Testis (tissue), 3 donors: ENCODE data around the gene RIMBP2. TPM values are rescaled to one million over a fixed set of nuclear protein-coding genes. Genes with fewer than 3 reads are reported as not detected.

Experiments used
- DNase-seq: peaks from one replicate; pipeline ENCODE4 v3.0.0-alpha.2; 2019
- H3K27ac ChIP-seq, 2 donors: fragments of 200-600 bp; sonication (generic); one replicate each; pipeline ENCODE4 v1.5.1; 2019
- H3K27me3 ChIP-seq: fragments of 200-600 bp; sonication (generic); one replicate; pipeline ENCODE4 v1.5.1; 2019
- H3K36me3 ChIP-seq: fragments of 200-600 bp; sonication (generic); one replicate; pipeline ENCODE4 v1.5.1; 2017; ENCODE audit warnings: low read depth; ENCODE audit errors: missing control alignments
- H3K4me1 ChIP-seq: fragments of 200-600 bp; sonication (generic); one replicate; pipeline ENCODE4 v1.5.1; 2019
- H3K4me3 ChIP-seq, 2 donors: fragments of 200-600 bp; sonication (generic); one replicate each; pipeline ENCODE4 v1.5.1; 2017 to 2019
- H3K9me3 ChIP-seq: fragments of 200-600 bp; sonication (generic); one replicate; pipeline ENCODE4 v1.5.1; 2017
- POLR2A ChIP-seq: fragments of 450-650 bp; IDR thresholded peaks from one replicate; pipeline ENCODE4 v1.6.1; 2017; ENCODE audit warnings: antibody characterized with exemption, mild to moderate bottlenecking, moderate library complexity
- WGBS, 2 donors: methylation state at CpG; one replicate each; pipeline ENCODE4 v1.1.5; 2018; 5-methylcytosine and 5-hydroxymethylcytosine counted together
- intact Hi-C: fragments of 100-400 bp; cut with DNase I; formaldehyde crosslinking; loops from one replicate; pipeline ENCODE4 v1.15.1; 2023; ENCODE audit warnings: low total_unique reads
- polyA plus RNA-seq: library from polyadenylated mRNA; stranded (reverse); fragments of 350-450 nt; fragmentation: Illumina TruSeq; extraction: RNeasy Lipid Tissue Mini Kit (QIAGEN cat#74804); gene quantifications from one replicate; pipeline ENCODE4 v1.2.3, GENCODE V29; 2014; ENCODE audit warnings: low read depth, low replicate concordance; ENCODE audit not compliant: insufficient read depth
- total RNA-seq, 2 donors: library from RNA; depleted of rRNA; stranded (reverse); fragments of >200 nt; gene quantifications; one replicate each; pipeline ENCODE4 v1.2.3, GENCODE V29; 2016
- TF ChIP-seq, protein P1 (sequence below), 3 experiments: fragments of 450-650 bp in 2 of 3; fragments of 200-600 bp in 1 of 3; sonication (generic) in 1 of 3; IDR thresholded peaks; one replicate each; pipeline ENCODE4 v1.5.1; 2016 to 2019; ENCODE audit warnings: antibody characterized with exemption in 3 of 3, mild to moderate bottlenecking in 2 of 3, moderate library complexity in 1 of 3

RIMBP2 gene
- total and polyA plus RNA-seq, 3 donors from 2014 or later, result 8.0 to 10.0 (median 8.7) TPM

DNA sequence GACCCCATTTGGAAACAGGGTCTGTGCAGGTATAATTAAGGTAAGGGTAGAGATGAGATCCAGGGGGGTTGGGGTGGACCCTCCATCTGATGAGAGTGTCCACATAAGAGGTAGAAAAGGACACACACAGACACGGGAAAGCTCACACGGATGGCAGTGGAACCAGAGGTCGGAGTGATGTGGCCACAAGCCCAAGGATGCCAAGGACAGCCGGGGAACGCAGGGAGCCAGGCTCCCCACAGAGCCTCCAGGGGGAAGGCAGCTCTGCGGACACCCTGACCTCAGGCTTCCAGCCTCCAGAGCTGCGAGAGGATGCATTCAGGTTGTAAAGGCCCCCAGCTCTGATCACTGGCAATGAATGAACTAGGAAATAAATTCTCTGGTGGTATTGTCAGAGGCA lies 33.0 kb downstream of the RIMBP2 start:
- no peak for DNase-seq
- Histone ChIP-seq H3K27me3 (no peaks in the 10 kb centered on the region), H3K4me3 (no peak overlapping the region), H3K4me1 (no peaks in the 10 kb centered on the region), H3K9me3 (no peaks in the 10 kb centered on the region), H3K27ac (no peak overlapping the region), H3K36me3 (no peaks in the 10 kb centered on the region)
- 80 to 82% methylated on average over 7 of the region's 7 CpGs for WGBS, 2 donors
- TF ChIP-seq, protein P1, sequence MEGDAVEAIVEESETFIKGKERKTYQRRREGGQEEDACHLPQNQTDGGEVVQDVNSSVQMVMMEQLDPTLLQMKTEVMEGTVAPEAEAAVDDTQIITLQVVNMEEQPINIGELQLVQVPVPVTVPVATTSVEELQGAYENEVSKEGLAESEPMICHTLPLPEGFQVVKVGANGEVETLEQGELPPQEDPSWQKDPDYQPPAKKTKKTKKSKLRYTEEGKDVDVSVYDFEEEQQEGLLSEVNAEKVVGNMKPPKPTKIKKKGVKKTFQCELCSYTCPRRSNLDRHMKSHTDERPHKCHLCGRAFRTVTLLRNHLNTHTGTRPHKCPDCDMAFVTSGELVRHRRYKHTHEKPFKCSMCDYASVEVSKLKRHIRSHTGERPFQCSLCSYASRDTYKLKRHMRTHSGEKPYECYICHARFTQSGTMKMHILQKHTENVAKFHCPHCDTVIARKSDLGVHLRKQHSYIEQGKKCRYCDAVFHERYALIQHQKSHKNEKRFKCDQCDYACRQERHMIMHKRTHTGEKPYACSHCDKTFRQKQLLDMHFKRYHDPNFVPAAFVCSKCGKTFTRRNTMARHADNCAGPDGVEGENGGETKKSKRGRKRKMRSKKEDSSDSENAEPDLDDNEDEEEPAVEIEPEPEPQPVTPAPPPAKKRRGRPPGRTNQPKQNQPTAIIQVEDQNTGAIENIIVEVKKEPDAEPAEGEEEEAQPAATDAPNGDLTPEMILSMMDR (IDR thresholded peaks at IDR 0.05), result no peak
- TF ChIP-seq POLR2A, result no peak
- intact Hi-C loops, result no loop called here

DNA sequence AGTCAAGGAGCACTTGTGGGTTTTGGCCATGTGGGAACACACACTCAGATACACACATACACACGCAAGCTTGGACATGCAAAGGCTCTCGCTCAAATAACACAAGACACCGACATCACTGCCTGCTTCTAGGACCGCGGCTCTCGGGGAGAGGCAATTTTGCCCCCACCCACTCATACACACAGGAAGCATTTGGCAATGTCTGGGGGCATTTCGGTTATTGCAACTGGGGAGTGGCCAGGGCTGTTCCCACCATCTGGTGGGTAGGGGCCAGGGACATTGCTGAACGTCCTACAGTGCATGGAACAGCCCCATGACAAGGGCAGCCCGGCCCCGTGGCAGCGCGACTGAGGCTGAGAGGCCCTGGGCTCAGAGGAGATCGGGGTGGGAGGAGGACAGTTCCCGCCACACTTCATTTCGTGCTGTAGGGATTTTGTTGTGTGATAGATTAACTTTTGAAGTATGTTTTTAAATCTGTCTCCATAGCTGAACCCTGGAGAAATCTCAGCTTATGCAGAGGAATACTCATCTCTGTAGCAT lies 35.6 kb downstream of the RIMBP2 start:
- 87 to 88% methylated on average over 15 of the region's 15 CpGs for WGBS, 2 donors
- H3K27ac ChIP-seq, result no peak overlapping the region
- no peaks in the 10 kb centered on the region for H3K4me1 ChIP-seq
- no peak for DNase-seq
- no peaks in the 10 kb centered on the region for H3K9me3 ChIP-seq
- no peaks in the 10 kb centered on the region for H3K27me3 ChIP-seq
- H3K4me3 ChIP-seq, result no peak overlapping the region
- TF ChIP-seq, protein P1 (IDR thresholded peaks at IDR 0.05), result no peak
- no peak for TF ChIP-seq POLR2A
- intact Hi-C loops, result no loop called here
- no peaks in the 10 kb centered on the region for H3K36me3 ChIP-seq

DNA sequence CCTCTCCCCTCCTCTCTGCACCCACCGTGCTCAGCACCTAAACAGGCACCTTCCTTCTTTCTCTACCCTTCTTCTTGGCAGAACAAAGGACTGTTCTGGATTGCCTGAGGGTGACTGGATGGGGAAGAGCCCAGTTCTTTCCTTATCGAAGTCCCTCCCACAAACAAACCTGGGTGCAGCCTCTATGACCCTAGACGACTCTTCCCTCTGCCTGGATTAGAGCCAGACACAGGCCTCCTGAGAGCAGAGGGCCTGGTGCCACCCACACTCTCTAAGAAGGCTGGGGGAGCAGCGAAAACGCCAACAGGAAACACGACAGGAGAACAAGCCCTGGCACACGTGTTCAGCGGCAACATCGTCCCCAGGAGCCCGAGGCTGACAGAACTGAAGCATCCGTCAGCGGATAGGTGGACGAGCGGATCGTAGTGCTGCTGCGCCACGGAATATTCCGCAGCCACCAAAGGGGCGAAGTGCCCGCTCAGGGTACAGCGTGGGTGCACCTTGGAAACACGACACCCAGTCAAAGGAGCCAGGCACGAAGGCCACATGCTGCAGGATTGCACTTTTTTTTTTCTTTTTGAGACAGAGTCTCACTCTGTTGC lies 38.0 kb downstream of the RIMBP2 start:
- 82 to 83% methylated on average over 21 to 23 of the region's 23 CpGs for WGBS, 2 donors
- H3K27me3 ChIP-seq, result no peaks in the 10 kb centered on the region
- TF ChIP-seq POLR2A, result no peak
- TF ChIP-seq, protein P1 (IDR thresholded peaks at IDR 0.05), result no peak

DNA sequence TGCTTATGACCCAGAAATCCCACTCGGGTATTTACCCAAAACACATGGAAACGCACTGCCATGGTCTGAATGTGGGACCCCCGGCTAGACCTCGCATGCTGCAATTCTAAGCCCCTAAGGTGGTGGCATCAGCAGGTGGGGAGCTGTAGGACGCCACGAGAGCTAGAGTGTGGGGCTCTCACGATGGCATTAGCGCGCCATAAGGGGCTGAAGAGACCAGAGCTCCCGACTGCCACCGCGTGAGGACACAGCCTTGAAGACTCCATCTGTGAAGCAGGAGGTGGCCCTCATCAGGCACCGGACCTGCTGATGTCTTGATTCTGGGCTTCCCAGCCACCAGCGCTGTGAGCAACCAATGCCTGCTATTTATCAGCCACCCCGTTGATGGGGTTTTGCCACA lies 40.3 kb downstream of the RIMBP2 start:
- WGBS, 2 donors, result 92 to 95% methylated on average over 15 of the region's 15 CpGs
- intact Hi-C loops, result no loop called here

More for the DNA sequence above, 38.0 kb downstream of the RIMBP2 start:
- H3K27ac ChIP-seq, result no peak overlapping the region
- H3K36me3 ChIP-seq, result no peaks in the 10 kb centered on the region
- no peak overlapping the region for H3K4me3 ChIP-seq
- no peaks in the 10 kb centered on the region for H3K4me1 ChIP-seq
- no peaks in the 10 kb centered on the region for H3K9me3 ChIP-seq
- intact Hi-C loops, result no loop called here
- DNase-seq, result no peak

More for the DNA sequence above, 40.3 kb downstream of the RIMBP2 start:
- no peak for DNase-seq
- Histone ChIP-seq H3K9me3 (no peaks in the 10 kb centered on the region), H3K36me3 (no peaks in the 10 kb centered on the region), H3K27me3 (no peaks in the 10 kb centered on the region), H3K4me3 (no peak overlapping the region), H3K4me1 (no peaks in the 10 kb centered on the region), H3K27ac (no peak overlapping the region)
- TF ChIP-seq POLR2A, result no peak
- TF ChIP-seq, protein P1 (IDR thresholded peaks at IDR 0.05), result no peak
